ENCODE measurements around the gene NTNG1. TPM values are rescaled to one million over a fixed set of nuclear protein-coding genes. Genes with fewer than 3 reads are reported as not detected.

NTNG1 gene
- total RNA-seq, 1 donor from 2014 or later: 1.1 TPM

DNA sequence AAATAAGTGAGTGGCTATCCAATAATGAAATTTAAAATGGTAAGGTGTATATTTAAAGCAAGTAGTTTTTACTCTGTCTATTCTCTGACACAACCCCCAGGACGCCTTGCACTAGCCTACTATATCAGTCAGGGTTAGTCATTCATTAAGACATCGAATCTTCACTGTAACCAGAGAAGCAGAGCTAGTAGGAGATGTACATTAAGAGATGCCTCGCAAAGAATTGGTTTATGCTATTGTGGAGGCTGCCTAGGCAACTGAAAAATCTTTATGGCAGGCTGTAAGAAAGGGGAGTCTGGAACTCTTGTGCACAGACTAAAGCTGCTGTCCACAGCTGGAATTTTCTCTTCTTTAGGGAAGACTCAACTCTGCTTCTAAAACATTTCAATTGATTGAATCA is 28.8 kb downstream of the NTNG1 start:
- TF ChIP-seq, protein P1, sequence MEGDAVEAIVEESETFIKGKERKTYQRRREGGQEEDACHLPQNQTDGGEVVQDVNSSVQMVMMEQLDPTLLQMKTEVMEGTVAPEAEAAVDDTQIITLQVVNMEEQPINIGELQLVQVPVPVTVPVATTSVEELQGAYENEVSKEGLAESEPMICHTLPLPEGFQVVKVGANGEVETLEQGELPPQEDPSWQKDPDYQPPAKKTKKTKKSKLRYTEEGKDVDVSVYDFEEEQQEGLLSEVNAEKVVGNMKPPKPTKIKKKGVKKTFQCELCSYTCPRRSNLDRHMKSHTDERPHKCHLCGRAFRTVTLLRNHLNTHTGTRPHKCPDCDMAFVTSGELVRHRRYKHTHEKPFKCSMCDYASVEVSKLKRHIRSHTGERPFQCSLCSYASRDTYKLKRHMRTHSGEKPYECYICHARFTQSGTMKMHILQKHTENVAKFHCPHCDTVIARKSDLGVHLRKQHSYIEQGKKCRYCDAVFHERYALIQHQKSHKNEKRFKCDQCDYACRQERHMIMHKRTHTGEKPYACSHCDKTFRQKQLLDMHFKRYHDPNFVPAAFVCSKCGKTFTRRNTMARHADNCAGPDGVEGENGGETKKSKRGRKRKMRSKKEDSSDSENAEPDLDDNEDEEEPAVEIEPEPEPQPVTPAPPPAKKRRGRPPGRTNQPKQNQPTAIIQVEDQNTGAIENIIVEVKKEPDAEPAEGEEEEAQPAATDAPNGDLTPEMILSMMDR (IDR thresholded peaks at IDR 0.05; ENCODE audit: unreplicated experiment): no peak
- no peak for DNase-seq (ENCODE audit: low spot score, unreplicated experiment)
- Mint-ChIP-seq H3K36me3 (ENCODE audit: insufficient read depth) (no peaks in the 10 kb centered on the region), H3K27me3 (no peaks in the 10 kb centered on the region), H3K4me1 (ENCODE audit: low read depth) (peaks cover 3% of the 10 kb centered on the region), H3K9me3 (ENCODE audit: low read depth) (peaks cover 4% of the 10 kb centered on the region), H3K27ac (no peak overlapping the region), H3K4me3 (ENCODE audit: low read depth) (no peak overlapping the region)

DNA sequence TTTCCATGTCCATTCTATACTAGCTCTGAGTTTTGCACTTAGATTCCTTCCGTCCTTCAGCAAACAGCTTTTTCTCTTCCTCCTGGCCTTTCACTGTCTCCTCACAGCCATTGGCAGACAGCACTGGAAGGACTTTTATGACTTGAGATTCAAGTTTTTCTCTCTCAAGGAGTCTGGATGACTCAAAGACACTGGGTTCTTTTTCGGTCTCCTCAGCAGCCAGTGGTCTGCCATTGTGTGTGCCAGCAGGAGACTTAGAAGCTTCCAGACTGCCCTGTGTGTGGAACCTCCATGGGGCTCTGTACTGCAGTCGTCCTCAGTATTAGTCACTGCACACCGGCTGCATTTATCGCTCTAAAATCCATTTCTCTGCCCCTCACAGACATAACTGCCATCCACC is 30.5 kb downstream of the NTNG1 start:
- H3K36me3 Mint-ChIP-seq (ENCODE audit: insufficient read depth): no peaks in the 10 kb centered on the region
- H3K4me3 Mint-ChIP-seq (ENCODE audit: low read depth): no peak overlapping the region
- no peak overlapping the region for H3K27ac Mint-ChIP-seq
- H3K9me3 Mint-ChIP-seq (ENCODE audit: low read depth): no peaks in the 10 kb centered on the region
- H3K27me3 Mint-ChIP-seq: no peaks in the 10 kb centered on the region
- peaks cover 3% of the 10 kb centered on the region for H3K4me1 Mint-ChIP-seq (ENCODE audit: low read depth)
- no peak for DNase-seq (ENCODE audit: low spot score, unreplicated experiment)
- TF ChIP-seq, protein P1 (IDR thresholded peaks at IDR 0.05; ENCODE audit: unreplicated experiment): no peak

DNA sequence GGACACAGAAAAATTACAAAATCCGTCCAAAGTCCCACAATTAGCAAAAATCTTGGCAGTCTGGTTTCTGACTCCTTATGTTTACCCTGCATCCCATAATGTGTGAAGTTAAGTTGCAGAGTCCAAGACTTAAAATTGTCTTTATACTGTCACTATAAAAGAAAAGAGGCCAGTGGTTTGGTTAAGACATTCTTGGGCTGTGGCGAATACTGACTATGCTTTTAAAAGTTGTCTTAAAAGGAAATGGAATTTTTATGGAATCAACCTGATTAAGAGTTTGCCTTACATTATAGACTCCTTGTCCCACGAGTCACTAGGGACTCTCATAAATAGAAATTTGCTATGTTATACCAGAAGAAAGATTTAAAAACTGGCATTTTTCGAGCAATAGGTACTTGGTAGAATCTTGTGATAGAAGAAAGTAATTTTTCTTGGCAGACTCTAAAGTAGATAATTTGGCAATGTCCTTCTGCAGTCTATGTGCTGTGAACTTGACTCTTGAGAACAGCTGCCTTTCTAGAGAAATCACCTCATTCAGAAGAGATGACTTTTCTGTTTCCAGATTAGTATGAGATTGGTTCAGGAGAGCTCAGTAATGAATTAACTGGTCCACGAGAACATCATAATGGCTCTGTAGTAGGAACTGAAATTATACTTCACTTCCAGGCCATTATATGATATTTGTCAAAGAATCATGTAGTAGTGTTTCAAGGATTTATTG is 31.8 kb downstream of the NTNG1 start:
- H3K27ac Mint-ChIP-seq: no peak overlapping the region
- no peak overlapping the region for H3K4me3 Mint-ChIP-seq (ENCODE audit: low read depth)
- no peaks in the 10 kb centered on the region for H3K9me3 Mint-ChIP-seq (ENCODE audit: low read depth)
- H3K36me3 Mint-ChIP-seq (ENCODE audit: insufficient read depth): no peaks in the 10 kb centered on the region
- peaks cover 3% of the 10 kb centered on the region for H3K4me1 Mint-ChIP-seq (ENCODE audit: low read depth)
- no peak for DNase-seq (ENCODE audit: low spot score, unreplicated experiment)
- TF ChIP-seq, protein P1 (IDR thresholded peaks at IDR 0.05; ENCODE audit: unreplicated experiment): no peak
- no peaks in the 10 kb centered on the region for H3K27me3 Mint-ChIP-seq

DNA sequence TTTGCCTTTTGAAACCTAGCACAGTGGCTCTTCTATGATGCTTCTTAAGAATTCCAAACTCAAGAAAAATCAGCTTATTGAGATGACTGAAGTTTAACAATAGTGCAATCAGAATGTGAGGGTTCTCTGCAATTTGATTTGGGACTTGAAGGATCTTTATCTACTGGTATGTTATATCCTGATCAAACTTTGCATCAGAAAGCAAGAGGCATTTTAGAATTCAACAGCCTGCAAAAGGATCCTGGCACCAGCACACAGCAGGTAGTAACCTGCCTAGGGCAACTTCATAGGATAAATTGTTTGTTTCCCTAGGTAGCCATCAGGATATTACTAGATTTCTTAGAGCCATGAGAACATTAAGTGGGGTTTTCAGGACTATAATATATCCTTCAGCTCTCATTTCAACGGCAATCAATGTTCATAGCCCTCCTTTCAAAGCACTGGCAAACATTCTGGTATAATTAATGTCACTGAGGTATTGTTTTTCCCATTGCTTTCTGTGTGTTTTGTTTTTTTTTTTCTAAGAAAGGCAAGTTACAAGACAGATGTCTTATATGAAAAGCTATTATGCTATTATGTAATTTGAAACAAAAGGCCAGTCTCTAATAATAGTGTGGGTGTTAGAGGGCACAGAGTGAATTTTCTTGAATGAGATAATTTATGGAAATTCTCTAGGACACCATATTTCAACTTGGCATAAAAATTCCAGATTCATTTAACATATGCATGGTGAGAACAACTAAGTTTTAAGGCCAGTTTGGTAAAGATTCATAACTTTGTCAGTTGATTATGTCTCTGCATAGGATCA is 34.5 kb downstream of the NTNG1 start:
- peaks cover 3% of the 10 kb centered on the region for H3K4me1 Mint-ChIP-seq (ENCODE audit: low read depth)
- no peak for DNase-seq (ENCODE audit: low spot score, unreplicated experiment)
- H3K36me3 Mint-ChIP-seq (ENCODE audit: insufficient read depth): no peaks in the 10 kb centered on the region
- no peak overlapping the region for H3K4me3 Mint-ChIP-seq (ENCODE audit: low read depth)
- no peak overlapping the region for H3K27ac Mint-ChIP-seq
- H3K27me3 Mint-ChIP-seq: no peaks in the 10 kb centered on the region
- no peaks in the 10 kb centered on the region for H3K9me3 Mint-ChIP-seq (ENCODE audit: low read depth)
- TF ChIP-seq, protein P1 (IDR thresholded peaks at IDR 0.05; ENCODE audit: unreplicated experiment): no peak

DNA sequence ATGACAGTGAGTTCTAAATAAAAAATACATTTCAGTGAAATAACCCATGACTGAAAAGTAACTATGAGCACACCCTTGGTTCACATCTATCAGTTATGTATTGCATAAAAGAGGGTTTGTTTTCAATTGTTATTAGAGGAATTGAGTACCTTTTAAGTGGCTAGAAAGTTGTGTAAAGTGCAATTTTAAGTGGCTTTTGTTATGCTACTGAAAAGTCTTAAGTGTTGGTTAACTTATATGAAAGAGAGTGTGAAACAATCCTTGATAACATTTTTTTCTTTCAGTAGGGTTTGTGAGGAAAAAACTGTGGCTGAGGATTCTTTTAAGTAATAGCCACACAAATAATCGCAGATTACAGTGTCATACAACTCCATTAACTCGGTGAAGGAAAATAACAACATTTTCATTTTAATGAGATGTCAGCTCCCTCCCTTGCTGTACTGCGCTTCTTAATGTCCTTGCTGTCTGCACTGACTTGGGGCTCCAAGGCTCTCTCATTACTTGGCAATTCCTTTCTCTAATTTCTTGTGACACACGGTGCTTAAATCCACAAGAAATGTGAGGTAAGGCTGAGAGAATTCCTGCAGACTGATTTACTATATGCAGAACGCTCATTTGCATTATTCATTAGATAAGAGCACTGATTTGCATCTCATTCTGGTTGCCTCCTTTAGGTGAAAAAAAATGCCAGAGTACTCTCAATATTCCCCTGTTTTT is 40.6 kb downstream of the NTNG1 start:
- TF ChIP-seq, protein P1 (IDR thresholded peaks at IDR 0.05; ENCODE audit: unreplicated experiment): no peak
- Mint-ChIP-seq H3K4me1 (ENCODE audit: low read depth) (peaks cover 4% of the 10 kb centered on the region), H3K36me3 (ENCODE audit: insufficient read depth) (no peaks in the 10 kb centered on the region), H3K9me3 (ENCODE audit: low read depth) (no peaks in the 10 kb centered on the region), H3K4me3 (ENCODE audit: low read depth) (no peak overlapping the region), H3K27me3 (no peaks in the 10 kb centered on the region), H3K27ac (no peak overlapping the region)
- no peak for DNase-seq (ENCODE audit: low spot score, unreplicated experiment)
